ENCODE data around the gene MLPH.

The MLPH gene

GRCh38 chr2:237555560-237555959 lies 68.5 kb downstream of the MLPH start:
- no peak overlapping the region for H3K4me3 ChIP-seq (ENCODE audit: low read depth, low read length)
- TF ChIP-seq CTCF (IDR thresholded peaks at IDR 0.05; ENCODE audit: low read depth, low read length) = no peak

DNA sequence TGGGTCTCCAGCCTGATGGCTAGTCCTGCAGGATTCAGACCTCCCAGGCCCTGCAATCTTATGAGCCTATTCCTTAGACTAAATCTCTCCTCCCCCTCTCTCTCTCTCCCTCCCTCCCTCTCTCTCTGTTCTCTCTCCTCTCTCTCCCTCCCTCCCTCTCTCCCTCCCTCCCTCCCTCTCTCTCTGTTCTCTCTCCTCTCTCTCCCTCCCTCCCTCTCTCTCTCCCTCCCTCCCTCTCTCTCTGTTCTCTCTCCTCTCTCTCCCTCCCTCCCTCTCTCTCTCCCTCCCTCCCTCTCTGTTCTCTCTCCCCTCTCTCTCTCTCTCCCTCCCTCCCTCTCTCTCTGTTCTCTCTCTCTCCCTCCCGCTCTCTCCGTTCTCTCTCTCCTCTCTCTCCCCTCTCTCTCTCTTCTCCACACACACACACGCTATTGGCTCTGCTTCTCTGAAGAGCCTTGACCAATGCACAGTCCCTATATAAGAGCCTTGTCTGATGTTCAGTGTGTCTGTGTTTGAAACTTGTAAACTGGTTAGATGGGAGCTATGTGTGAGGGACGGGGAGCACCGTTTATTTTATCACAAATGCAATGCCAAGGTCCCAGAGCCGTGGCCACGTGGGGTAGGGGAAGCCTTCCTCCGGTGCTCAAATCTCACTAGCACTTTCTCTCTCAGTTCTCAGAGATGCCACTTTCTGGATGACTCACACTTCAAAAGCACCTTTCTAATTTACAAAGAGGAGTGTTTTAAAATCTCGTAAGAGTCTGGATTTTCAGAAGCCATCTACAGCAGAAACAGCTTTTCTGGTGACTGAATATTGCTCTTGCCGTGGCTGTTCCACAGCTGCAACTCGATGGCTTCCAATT lies 70.0 kb downstream of the MLPH start:
- H3K4me3 ChIP-seq (ENCODE audit: low read depth, low read length) = no peak overlapping the region

DNA sequence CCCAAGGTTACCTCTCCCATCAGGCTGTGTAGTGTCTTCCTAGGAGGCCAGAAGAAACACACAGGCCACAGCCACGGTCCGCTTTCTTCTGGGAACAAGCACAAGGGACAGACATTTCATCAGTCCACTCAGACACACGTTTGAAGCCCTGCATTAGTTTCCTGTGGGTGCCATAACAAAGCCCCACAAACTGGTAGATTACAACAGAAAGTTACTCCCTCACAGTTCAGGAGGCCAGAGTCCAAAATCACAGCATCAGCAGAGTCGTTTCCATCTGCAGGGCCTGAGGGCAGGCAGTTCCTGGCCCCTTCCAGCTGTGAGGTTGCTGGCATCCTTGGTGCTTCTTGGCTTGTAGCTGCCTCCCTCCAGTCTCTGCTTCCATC lies 70.6 kb downstream of the MLPH start:
- no peak for TF ChIP-seq CTCF (IDR thresholded peaks at IDR 0.05; ENCODE audit: low read depth, low read length)
- H3K4me3 ChIP-seq (ENCODE audit: low read depth, low read length) = no peak overlapping the region

More for the DNA sequence above, 70.0 kb downstream of the MLPH start:
- no peak for TF ChIP-seq CTCF (IDR thresholded peaks at IDR 0.05; ENCODE audit: low read depth, low read length)

GRCh38 chr2:237558961-237559641 lies 72.0 kb downstream of the MLPH start:
- TF ChIP-seq CTCF (IDR thresholded peaks at IDR 0.05; ENCODE audit: low read depth, low read length) = no peak
- H3K4me3 ChIP-seq (ENCODE audit: low read depth, low read length) = no peak overlapping the region

- H3K4me3 ChIP-seq (ENCODE audit: low read depth, low read length) = no peak overlapping the region
- no peak for TF ChIP-seq CTCF (IDR thresholded peaks at IDR 0.05; ENCODE audit: low read depth, low read length)
Observed at GRCh38 chr2:237561221-237561620, 74.2 kb downstream of the MLPH start.

DNA sequence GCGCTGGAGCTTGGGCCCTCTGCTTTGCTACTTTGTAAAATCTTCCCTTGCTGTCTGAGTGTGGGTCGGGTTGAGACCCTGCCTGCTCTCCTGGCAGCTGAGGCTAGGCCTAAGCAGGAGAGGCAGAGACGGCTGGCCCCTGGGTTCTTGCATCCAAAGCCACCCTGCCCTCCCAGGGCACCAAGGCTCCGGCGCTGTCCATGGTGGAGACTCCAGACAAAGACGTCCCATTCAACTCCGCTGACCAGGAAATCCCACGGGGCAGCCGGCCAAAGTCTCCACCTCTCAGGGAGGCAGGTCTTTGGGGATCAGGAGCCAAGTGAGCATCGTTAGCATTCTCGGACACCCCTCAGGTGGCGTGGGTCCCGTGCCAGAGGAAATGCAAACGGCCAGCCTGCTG lies 76.8 kb downstream of the MLPH start:
- no peak for TF ChIP-seq CTCF (IDR thresholded peaks at IDR 0.05; ENCODE audit: low read depth, low read length)
- no peak overlapping the region for H3K4me3 ChIP-seq (ENCODE audit: low read depth, low read length)

- no peak overlapping the region for H3K4me3 ChIP-seq (ENCODE audit: low read depth, low read length)
- no peak for TF ChIP-seq CTCF (IDR thresholded peaks at IDR 0.05; ENCODE audit: low read depth, low read length)
Observed at GRCh38 chr2:237564526-237565131, 77.6 kb downstream of the MLPH start.
